ENCODE measurements around the gene STMN3.
"Not testable (repeated sequence)": the region's sequence is repeated elsewhere in the genome, so short reads cannot be mapped to it uniquely, and the experiment has no call there.

The STMN3 gene

DNA sequence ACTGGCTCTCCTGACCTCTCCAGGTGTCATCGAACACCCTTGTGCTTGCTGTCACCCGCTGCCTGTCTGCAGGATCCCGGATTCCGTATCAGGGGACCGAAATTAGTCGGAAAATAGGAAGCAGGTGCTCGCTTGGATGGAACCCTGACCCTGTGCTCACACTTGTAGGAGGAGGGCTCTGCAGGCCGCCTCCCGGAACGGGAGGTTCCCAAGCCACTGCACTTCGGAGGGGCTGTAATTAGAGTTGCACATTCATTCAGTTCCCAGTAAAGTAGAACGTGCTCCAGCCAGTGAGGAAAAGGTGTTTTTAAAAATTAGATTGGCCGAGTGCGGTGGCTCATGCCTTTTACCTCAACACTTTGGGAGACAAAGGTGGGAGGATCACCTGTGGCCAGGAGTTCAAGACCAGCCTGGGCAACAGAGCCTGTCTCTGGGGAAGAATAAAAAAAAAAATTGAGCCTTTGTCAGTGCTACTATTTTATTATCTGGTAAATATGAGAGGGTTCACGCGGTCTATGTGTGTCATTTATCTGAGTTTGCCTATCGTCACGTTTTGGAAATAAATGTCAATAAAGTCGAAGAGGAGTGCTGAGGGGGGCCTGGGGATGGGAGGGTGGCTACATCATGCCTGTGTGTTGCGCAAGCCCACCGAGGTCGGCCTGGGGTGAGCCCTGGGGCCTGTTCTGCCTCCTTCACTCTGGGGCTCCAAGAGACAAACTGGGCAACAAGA is 24.8 kb downstream of the STMN3 start:
- DNase-seq, result peak; percentile 56

DNA sequence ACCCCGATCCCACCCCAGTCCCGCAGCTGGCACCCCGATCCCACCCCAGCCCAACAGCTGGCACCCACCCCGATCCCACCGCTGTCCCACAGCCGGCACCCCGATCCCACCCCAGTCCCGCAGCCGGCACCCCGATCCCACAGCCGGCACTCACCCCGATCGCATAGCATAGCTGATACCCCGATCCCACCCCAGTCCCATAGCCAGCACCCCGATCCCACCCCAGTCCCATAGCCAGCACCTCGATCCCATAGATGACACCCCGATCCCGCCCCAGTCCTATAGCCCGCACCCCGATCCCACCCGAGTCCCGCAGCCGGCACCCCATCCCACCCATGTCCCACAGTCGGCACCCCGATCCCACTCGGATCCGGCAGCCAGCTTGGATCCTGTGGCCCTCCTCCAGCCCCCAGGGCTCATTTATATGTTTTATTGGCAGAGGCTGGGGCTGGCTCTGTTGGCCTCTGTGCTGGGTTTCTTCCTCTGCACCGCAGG is 25.4 kb downstream of the STMN3 start:
- DNase-seq, result no peak

DNA sequence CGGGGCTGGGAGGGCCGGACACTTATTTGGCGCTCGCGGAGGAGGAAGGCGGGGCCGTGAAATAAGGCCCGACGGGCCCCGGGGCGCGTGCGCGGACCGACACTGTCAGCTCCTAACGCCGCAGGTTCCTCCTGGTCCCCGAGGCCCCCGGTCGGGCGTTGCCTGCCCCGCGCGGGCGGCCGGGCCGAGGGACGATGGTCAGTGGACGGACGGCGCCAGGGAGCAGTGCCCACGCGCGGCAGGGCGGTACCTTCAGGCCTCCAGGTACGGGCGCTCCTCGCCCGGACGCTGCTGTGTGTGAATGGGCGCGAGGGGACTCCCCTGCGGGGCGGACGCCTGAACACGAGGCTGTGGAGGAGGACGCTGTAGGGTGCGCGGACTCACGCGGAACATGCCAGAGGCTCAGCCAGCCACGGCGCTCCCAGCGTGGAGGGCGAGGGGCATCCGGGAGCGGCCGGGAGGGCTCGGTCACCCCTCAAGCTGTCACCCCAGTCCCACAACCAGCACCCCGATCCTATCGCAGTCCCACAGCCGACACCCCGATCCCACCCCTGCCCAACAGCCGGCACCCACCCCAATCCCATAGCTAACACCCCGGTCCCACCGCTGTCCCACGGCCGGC is 26.0 kb downstream of the STMN3 start:
- peak; percentile 54 for DNase-seq

DNA sequence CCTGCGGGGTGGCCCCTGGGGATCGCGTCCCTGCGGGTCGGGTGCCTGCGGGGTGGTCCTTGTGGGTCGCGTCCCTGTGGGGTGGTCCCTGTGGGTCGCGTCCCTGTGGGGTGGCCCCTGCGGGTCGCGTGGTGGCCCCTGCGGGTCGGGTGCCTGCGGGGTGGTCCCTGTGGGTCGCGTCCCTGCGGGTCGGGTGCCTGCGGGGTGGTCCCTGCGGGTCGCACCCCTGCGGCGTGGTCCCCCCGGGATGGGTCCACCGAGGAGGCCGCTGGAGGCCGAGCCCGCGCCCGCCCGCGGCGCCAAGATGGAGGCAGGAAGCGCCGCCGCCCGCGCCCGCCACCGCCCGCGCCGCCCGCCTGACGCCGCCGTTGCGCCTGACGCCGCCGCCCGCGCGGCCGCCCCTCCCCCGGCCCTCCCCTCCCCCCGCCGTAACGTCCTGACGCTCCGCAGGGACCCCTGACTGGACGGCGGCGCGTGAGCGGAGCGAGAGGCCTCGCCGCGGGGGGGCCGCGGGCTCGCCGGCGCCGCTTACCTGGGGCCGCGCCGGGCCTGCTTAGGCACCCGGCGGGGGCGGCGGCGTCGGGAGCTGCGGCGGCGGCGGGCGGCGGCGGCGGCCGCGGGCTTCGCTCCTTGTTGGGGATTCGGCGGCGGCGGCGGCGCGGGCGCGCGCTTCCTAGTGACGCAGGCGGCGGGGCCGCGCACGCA is 26.6 kb downstream of the STMN3 start, which contains the start of gene GMEB2:
TSS of gene GMEB2 (minus strand) at position 678 of the 705 bp plus-strand sequence. CDS start 7,704 bp downstream, outside the sequence.
- DNase-seq, result peak; percentile 39

DNA sequence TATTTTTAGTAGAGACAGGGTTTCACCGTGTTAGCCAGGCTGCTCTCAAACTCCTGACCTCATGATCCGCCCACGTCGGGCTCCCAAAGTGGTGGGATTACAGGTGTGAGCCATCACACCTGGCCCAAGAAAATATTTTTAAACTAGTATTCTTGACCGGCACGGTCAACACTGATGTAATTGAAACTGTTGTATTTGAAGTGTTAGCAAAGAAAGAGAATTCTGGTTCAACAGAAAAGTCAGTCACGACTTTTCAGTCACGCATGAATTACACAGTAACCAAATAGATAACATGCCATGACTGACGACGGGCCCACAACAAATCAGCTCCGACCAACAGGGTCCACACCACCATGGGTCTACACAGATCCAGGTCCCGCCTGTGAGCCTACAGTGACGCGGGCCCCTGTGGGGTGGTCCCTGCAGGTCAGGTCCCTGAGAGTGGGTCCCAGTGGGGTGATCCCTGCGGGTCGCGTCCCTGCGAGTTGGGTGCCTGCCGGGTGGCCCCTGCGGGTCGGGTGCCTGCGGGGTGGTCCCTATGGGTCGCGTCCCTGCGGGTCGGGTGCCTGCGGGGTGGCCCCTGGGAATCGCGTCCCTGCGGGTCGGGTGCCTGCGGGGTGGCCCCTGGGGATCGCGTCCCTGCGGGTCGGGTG is 27.3 kb downstream of the STMN3 start:
- DNase-seq, result no peak

DNA sequence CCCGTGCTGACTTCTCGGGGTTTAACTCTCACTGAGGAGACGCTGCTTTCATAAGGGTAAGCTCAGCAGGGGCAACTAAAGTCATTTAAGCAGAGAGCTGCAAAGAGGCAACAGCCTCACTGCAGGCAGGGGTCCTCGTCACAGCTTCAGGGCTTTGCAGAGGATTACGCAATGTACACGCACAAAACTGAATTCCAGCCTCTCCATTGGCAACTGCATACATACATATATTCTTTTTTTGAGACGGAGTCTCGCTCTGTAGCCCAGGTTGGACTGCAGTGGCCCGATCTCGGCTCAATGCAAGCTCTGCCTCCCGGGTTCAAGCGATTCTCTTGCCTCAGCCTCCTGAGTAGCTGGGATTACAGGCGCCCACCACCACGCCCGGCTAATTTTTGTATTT is 28.7 kb downstream of the STMN3 start:
- no peak for DNase-seq

DNA sequence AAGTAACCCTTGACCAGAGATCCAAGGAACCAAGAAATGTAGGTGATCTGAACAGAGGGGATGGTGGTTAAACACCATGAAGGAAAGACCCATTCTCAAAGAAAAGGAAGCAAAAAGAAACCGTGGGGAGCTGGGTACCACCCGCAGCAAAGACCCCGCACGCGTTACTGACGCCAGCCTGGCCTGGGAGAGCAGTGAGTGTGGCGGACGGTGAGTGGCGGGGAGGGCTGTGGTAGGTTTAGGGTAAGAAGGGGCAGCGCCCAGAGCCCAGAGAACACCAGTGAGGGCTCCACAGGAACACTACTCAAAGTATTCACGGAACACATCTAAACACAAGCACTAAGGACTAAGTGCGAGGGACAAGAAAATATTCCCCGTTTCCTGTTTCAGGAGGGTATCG is 30.5 kb downstream of the STMN3 start:
- DNase-seq, result no peak

DNA sequence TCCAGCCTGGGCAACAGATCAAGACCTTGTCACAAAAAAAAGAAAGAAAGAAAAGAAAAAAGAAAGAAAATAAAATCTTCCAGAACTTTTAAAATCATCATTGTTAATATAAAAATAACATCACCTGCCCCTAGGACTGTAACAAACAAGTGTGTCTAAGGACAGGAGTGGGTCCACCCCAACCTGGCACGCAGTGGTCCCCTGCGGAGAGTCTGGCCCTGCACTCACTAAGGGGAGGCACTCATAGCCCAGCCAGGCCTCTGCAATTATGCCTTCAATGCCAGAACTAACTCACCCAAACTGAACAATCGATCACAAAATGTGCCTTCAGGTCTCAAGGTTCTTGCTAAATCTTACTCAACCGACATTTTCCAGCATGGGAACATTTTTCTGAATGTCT is 31.1 kb downstream of the STMN3 start:
- no peak for DNase-seq

DNA sequence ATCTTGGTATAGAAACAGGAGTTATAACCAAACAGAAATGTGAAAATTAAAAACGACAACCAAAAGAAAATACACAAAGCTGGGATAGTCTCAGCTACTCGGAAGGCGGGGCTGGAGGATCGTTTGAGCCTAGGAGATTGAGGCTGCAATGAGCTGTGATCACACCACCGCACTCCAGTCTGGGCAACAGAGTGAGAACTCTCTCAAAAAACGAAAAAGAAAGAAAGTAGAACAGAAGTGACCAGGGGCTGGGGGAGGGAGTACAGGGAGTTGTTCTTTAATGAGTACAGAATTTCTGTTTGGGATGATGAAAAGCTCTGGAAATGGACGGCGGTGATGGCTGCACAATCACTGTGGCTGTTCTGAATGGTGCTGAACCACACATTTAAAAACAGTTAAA is 32.2 kb downstream of the STMN3 start:
- DNase-seq, result no peak

DNA sequence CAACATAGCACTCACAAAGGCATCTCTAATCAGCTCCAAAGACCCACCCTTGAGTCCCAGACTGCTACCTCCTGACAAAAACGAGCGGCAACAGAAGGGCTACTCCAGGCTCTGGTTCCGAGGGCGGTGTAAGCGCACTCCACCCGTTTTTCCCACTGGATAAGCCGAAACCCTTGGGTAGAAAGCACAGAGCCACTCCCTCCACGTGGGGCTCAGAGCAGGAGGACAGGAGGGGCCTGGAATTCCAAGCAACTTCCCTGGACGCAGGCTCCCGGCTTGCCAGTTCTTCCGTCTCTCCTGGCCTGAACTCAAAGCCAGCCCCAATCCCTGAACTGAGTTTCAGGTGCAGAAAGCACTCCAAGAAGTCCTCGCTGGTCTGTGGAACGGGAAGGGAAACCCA is 33.7 kb downstream of the STMN3 start:
- no peak for DNase-seq

DNA sequence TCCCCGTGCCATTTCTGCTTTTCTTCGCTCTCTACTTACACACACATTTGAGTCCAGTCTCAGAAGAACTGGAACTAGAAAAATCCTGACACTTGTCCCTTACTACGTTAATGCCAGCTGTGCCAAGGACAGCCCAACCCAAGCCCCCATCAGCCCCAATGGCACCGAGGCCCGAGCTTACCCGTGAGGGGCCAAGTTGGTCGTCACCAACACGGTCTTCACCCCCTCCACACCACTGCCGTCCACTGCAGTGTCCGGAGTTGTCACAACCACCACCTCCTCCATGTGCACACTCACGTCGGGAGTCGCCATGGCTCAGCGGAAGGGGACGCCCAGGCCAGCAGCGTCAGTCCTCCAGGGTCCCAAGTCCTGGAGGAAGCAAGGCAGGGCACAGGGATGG is 34.1 kb downstream of the STMN3 start:
- DNase-seq, result no peak

DNA sequence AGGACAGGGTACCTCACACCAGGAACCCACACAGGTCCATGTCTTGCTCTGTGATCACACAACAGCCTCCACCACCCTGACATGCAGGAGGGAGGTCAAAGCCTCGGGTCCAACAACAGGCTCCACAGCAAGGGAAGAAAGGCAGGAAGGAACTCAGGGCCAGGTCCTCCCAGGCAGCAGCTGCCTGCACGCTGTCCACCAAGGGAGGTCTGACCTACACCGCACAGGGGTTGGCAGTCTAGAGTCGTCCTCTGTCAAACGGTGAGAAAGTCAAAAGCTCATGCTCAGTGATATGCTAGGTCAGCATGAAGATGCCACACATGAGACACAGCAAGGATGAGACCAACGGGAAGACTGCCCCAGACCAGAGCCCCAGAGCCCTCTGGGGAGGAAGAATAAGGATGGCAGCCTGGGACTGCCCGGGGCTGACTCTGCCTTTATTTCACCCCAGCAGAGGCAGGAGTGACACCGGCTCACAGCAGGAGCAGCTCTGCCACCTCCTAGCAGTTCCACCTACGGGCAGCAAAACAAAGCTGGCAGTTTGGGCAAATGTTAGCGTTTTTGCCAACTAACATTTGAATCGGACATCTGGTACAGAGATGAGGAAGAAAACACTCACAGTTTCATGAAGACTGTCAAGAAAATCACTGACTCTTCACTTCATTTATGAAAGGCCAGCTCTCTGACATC is 34.8 kb downstream of the STMN3 start:
- no peak for DNase-seq

DNA sequence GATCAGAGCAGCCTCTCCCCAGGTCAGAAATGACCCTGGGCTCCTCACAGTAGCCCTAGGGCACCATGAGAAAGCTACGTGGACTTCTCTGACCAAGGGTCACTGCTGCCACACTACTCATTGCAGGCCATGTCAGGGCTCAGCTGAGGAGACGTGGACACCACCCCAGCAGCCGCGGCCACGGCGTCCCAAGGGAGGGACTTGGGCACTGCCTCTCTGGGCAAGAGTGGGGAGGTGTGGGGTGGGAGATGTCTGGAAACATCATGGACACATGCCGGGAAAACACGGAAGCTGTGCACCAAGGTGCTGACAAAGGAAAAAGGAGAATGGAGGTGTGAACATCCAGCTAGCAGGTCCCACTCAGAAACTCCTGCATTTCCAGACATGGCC is 35.4 kb downstream of the STMN3 start:
- DNase-seq, result no peak

DNA sequence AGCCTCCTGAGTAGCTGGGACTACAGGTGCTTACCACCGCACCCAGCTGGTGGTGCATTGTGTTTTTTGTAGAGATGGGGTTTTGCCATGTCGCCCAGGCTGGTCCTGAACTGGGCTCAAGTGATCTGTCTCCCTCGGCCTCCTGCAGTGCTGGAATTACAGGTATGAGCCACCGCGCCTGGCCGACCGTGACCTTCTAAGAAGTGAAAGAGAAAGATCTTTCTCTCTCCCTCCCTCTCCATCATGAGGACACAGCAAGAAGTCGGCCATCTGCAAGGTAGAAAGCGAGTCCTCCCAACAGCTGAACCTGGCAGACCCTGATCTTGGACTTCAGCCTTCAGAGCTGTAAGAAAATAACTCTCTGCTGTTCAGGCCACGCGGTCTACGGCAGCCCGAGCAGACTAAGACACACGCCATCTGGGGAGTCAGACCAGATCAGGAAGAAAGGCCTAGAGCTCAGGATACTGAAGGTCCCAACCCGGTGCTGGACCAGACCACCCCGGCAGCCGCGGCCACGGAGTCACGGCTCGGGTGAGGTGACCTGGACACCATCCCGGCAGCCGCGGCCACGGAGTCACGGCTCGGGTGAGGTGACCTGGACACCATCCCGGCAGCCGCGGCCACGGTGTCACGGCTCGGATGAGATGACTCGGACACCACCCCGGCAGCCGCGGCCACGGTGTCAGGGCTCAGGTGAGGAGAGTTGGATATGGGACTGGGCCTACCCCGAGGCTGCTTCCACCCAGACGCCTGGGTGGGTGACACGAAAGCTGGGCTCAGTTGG is 35.9 kb downstream of the STMN3 start:
- no peak for DNase-seq

DNA sequence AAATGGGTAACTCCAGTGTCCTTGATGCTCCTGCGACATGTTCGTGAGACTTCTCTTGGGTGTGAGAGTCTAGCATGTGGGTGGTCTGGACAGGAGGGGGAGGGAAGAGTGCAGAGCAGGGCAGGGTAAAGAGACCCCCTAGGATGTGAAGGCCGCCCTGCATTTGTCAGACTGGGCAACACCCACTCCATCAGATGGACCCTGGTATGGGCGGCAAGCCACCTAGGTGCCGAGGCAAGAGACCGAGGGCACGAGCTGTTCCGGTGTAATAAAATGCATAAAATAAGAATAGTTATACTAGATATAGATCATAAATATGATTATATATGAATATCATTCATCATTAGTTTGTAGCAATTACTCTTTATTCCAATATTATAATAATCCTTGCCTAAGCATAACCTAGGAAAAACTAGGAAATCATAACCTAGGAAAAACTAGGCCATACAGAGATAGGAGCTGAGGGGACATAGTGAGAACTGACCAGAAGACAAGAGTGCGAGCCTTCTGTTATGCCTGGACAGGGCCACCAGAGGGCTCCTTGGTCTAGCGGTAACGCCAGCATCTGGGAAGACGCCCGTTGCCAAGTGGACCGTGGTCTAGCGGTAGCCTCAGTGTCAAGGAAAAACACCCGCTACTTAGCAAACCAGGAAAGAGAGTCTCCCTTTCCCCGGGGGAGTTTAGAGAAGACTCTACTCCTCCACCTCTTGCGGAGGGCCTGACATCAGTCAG is 39.2 kb downstream of the STMN3 start:
- not testable (repeated sequence) for DNase-seq

DNA sequence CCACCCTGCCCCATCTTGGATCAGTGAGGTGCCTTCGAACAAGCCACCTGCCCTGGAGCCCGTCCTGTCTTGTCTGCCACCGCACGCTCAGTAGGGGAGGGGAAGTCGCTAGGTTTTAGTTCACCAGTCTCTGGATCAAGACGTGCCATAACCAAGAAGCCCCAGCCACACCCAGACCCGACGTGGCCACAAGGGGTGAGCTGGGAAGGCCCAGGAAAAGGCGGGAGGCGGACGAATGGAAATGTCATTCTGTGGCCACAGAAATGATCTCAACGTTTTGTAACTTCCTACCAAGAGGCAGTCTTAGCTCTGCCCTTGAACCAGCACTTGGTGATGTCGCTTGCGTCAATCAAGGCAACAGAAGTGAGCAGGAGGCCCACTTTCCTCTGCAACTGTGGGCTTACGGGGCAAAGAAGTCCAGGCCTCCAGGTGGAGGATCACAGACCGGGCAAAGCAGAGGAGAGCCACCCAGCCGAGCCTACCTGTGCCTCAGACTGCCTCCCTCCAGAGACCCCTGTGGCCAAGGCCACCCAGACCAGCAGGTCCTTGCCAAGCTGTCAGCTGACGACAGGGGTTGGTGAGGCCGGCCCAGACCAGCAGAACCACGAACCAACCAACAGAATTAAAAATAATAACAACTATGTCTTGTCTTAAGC is 40.8 kb downstream of the STMN3 start:
- no peak for DNase-seq

DNA sequence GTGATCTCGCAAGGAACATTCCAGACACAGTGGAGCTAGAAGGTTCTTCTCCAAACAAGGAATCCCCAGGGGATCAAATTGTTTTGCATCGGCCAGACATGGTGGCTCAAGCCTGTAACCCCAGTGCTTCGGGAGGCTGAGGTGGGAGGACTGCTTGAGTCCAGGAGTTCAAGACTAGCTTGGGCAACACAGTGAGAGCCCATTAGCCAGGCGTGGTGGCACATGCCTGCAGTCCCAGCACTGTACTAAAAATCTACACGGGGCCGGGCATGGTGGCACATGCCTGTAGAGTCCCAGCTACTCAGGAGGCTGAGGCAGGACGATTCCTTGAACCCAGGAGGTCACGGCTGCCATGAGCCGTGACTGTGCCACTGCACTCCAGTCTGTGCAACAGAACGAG is 41.6 kb downstream of the STMN3 start:
- no peak for DNase-seq

DNA sequence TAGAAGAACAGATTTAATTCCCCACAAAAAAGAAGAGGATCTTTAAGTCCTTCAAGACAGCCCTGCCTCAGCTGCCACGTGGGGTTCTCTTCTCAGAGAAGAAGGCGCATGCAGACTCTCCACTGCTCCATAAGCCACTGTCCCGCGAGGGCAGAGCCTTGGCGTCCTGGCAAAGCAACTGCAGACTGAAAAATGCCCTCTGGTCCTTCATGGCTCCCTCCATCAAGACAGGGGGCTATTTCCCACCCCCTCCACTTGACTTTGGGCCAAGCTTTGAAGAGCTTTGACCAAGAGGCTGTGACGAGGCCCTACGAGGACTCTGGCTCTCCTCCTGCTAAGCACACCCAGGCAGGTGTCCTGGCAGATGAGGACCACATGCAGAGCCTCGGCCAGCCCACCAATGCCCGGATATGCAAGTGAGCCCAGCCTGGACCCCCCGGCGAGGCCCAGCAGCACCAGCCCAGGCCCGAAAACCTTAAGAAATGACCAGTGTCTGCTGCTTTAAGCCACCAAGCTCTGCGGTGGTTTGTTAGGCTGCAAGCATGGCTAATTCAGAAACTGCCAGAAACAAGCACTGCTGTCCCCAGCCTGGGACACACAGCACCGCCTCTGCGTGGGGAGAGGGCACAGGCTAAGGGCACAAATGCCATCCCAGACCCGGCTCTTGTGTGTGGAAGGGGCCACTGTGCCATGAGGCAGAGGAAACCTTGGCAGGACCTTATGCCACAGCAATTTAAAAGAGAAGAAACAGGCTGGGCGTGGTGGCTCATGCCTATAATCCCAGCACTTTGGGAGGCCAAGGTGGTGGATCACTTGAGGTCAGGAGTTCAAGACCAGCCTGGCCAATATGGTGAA is 42.4 kb downstream of the STMN3 start:
- no peak for DNase-seq

DNA sequence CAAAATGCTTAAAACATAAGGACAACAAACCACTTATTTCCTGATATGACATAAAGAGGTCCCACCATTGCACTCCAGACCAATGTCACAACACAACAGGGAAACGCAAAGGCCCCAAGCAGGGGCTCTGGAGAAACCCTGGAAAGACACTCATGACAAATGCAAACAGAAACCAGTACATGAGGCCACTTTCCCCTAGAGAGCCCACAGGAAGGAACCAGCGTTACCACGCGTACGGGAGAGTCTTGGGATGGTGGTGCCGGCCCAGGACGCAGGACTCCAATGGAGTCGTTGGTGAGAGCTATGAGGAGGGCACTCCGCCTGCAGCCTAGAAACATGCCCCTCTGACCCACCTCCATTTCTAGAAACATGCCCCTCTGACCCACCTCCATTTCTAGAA is 46.5 kb downstream of the STMN3 start:
- DNase-seq, result no peak

DNA sequence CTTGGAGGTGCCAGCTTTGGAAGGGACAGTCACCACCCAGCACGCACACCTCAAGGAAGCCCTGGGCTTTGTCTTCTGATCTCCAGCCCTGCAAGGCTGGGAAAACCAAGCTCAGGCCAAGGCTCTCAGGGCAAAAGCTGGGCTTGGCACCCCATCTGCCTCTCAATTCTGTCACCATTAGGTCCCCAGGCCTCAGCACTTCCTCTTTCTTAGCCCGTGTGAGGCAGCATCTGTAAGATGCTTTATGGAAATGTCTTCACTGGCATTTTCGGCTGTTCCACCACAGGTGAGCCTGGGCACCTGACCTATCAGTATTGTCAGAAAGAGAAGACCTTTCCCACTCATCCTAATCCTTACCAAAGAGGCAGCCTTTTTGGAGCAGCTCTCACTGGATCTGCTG is 50.9 kb downstream of the STMN3 start:
- DNase-seq, result no peak
